ENCODE measurements around the gene MT1B. TPM values are rescaled to one million over a fixed set of nuclear protein-coding genes. Genes with fewer than 3 reads are reported as not detected.
A peak's percentile ranks its signal among the peaks of the same experiment; 100 is the strongest.

MT1B gene
- total and polyA plus RNA-seq, 2 donors from 2014 or later: not detected

GRCh38 chr16:56605475-56605874 lies 46.2 kb upstream of the MT1B start:
- intact Hi-C loops (cut with DNase I): loop anchor here (10.0 kb wide), 1 partner anchor 79 kb away; the partner anchor contains the start of gene MT1X
- Histone ChIP-seq H3K27ac (ENCODE audit: low read depth in 2 of 2, low read length in 2 of 2) (peak overlapping the region; percentile 94 to 96), H3K9ac (ENCODE audit: low read length in 3 of 3) (no peak overlapping the region), H3K4me1 (ENCODE audit: control insufficient read depth in 2 of 3, insufficient read depth in 2 of 3, low read depth in 1 of 3, low read length in 3 of 3) (peaks cover 0 to 19% (median 11%) of the 10 kb centered on the region in 3 donors), H3K36me3 (ENCODE audit: control insufficient read depth in 2 of 3, insufficient read depth in 3 of 3, low read length in 3 of 3) (no peaks in the 10 kb centered on the region), H3K4me3 (ENCODE audit: low read length in 3 of 3) (no peak overlapping the region), H3K27me3 (ENCODE audit: control insufficient read depth, insufficient read depth, low read length) (no peaks in the 10 kb centered on the region), H3K9me3 (ENCODE audit: control insufficient read depth in 2 of 3, insufficient read depth in 1 of 3, low read length in 3 of 3) (no peaks in the 10 kb centered on the region)
- no peak for FAIRE-seq
- TF ChIP-seq CTCF (IDR thresholded peaks at IDR 0.05; ENCODE audit: borderline replicate concordance, extremely low read depth, insufficient read depth): no peak
- no peak for DNase-seq

DNA sequence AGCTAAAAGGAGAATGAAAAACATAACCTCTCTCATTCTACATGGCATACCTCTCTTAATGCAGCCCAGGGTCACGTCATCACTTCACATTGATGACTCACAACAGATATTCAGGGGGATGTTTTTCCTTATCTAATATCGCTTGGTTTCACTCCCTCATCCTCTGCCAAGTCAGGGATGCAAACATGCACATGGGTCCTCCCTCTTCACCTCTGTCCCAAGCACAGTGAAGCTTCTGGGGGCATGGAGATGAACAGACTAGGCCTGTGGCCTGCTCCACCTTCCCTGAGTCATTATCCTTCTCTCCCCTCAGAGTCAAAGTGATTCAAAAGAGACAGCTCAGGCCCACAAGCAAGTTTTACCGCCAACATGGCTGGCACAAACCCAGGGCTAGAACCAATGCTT lies 45.6 kb upstream of the MT1B start:
- FAIRE-seq (no peak), DNase-seq (no peak)
- H3K9ac ChIP-seq (ENCODE audit: low read length in 3 of 3): peak overlapping the region in 1 of 3 donors; percentile 0
- H3K9me3 ChIP-seq (ENCODE audit: control insufficient read depth in 2 of 3, insufficient read depth in 1 of 3, low read length in 3 of 3): no peaks in the 10 kb centered on the region
- H3K4me3 ChIP-seq (ENCODE audit: low read length in 3 of 3): peak overlapping the region in 1 of 3 donors; percentile 4
- H3K27ac ChIP-seq (ENCODE audit: low read depth in 2 of 2, low read length in 2 of 2): peak overlapping the region; percentile 94 to 96
- intact Hi-C loops (cut with DNase I): loop anchor here (10.0 kb wide), 1 partner anchor 79 kb away; the partner anchor contains the start of gene MT1X
- H3K27me3 ChIP-seq (ENCODE audit: control insufficient read depth, insufficient read depth, low read length): no peaks in the 10 kb centered on the region
- no peaks in the 10 kb centered on the region for H3K36me3 ChIP-seq (ENCODE audit: control insufficient read depth in 2 of 3, insufficient read depth in 3 of 3, low read length in 3 of 3)
- H3K4me1 ChIP-seq (ENCODE audit: control insufficient read depth in 2 of 3, insufficient read depth in 2 of 3, low read depth in 1 of 3, low read length in 3 of 3): peaks cover 0 to 25% (median 15%) of the 10 kb centered on the region in 3 donors
- no peak for TF ChIP-seq CTCF (IDR thresholded peaks at IDR 0.05; ENCODE audit: borderline replicate concordance, extremely low read depth, insufficient read depth)

DNA sequence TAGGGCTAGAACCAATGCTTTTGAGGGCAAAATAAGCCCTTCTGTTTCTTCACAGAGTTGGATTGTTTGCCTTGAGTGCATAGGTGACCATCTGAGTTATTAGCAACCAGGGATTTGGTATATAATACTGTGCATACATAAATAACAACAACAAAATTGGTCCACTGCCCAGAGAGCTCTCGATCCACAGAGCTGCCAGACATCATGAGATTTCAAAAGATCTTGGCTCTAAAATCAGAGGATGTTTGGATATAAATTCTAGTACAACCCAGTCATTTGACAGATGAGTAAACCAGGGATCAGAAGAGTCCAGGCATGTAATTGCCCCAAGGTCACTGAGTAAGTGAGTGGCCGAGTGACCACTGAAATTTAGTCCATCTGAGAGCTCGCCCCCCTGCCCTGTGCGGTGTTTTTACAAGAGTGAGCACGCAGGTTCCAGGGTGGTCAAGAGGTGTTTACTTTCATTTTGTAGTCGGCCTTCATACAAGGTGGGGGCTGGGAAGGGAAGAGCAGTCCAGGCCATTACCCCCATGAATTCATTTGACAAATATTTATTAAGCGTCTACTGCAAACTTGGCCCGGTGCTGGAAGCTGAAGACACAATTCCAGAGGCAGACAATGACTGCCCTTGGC lies 45.1 kb upstream of the MT1B start:
- peaks cover 0 to 30% (median 17%) of the 10 kb centered on the region in 3 donors for H3K4me1 ChIP-seq (ENCODE audit: control insufficient read depth in 2 of 3, insufficient read depth in 2 of 3, low read depth in 1 of 3, low read length in 3 of 3)
- intact Hi-C loops (cut with DNase I): loop anchor here (10.0 kb wide), 1 partner anchor 78 kb away; the partner anchor contains the start of gene MT1X
- FAIRE-seq: no peak

More for the DNA sequence above, 45.1 kb upstream of the MT1B start:
- Histone ChIP-seq H3K9ac (ENCODE audit: low read length in 3 of 3) (peak overlapping the region in 1 of 3 donors; percentile 0), H3K9me3 (ENCODE audit: control insufficient read depth in 2 of 3, insufficient read depth in 1 of 3, low read length in 3 of 3) (no peaks in the 10 kb centered on the region), H3K4me3 (ENCODE audit: low read length in 3 of 3) (peak overlapping the region in 1 of 3 donors; percentile 4), H3K27me3 (ENCODE audit: control insufficient read depth, insufficient read depth, low read length) (no peaks in the 10 kb centered on the region), H3K36me3 (ENCODE audit: control insufficient read depth in 2 of 3, insufficient read depth in 3 of 3, low read length in 3 of 3) (no peaks in the 10 kb centered on the region), H3K27ac (ENCODE audit: low read depth in 2 of 2, low read length in 2 of 2) (peak overlapping the region; percentile 94 to 96)
- no peak for TF ChIP-seq CTCF (IDR thresholded peaks at IDR 0.05; ENCODE audit: borderline replicate concordance, extremely low read depth, insufficient read depth)
- peak in 3 of 5 donors; percentile 51 to 85 (median 68) for DNase-seq

Data from kidney (tissue), 14 donors.